ENCODE results near the gene SOX10.

DNA sequence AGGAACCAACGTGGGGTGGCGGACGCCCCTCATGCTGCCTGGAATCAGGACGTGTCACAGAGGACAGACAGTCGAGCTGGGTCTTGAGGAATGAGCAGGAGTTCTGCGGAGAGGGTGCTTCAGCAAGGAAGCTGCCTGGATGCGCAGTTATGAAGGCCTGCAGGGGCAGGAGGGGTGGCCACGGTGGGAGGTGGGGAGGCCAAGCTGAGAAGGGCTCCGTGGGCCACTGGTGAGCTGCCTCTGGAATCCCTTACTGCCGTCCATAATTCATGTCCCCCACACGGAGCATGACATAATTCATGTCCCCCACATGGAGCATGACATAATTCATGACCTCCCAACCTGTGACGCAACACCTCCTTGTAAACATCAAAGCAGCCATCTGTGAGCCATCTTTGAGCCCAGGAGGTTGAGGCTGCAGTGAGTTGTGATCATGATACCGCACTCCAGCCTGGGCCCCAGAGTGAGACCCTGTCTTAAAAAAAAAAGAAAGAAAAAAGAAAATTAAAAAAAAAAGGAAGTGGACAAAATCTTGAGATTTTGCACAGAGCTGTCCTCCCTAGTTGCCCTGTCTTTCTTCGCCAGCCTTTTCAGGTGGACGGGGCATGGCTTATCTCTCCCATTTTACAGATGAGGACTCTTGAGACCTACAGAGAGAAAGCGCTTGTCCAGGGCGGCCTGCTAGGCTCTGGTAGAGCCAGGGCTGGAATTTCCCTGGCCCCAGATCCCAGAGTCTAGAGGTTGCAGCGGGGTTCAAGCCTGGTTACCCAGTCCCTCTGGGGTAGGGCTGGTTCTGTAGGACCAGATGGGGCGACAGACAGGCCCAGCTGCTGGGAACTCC is 48.5 kb upstream of the SOX10 start:
- TF ChIP-seq, protein P1, sequence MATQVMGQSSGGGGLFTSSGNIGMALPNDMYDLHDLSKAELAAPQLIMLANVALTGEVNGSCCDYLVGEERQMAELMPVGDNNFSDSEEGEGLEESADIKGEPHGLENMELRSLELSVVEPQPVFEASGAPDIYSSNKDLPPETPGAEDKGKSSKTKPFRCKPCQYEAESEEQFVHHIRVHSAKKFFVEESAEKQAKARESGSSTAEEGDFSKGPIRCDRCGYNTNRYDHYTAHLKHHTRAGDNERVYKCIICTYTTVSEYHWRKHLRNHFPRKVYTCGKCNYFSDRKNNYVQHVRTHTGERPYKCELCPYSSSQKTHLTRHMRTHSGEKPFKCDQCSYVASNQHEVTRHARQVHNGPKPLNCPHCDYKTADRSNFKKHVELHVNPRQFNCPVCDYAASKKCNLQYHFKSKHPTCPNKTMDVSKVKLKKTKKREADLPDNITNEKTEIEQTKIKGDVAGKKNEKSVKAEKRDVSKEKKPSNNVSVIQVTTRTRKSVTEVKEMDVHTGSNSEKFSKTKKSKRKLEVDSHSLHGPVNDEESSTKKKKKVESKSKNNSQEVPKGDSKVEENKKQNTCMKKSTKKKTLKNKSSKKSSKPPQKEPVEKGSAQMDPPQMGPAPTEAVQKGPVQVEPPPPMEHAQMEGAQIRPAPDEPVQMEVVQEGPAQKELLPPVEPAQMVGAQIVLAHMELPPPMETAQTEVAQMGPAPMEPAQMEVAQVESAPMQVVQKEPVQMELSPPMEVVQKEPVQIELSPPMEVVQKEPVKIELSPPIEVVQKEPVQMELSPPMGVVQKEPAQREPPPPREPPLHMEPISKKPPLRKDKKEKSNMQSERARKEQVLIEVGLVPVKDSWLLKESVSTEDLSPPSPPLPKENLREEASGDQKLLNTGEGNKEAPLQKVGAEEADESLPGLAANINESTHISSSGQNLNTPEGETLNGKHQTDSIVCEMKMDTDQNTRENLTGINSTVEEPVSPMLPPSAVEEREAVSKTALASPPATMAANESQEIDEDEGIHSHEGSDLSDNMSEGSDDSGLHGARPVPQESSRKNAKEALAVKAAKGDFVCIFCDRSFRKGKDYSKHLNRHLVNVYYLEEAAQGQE (IDR thresholded peaks at IDR 0.05; ENCODE audit: insufficient read depth in 1 of 2, low read depth in 2 of 2, low read length in 2 of 2): no peak
- TF ChIP-seq SIN3A (IDR thresholded peaks at IDR 0.05; ENCODE audit: borderline replicate concordance, insufficient read depth, low read length): no peak
- TF ChIP-seq POLR2AphosphoS5 (IDR thresholded peaks at IDR 0.05; ENCODE audit: low read depth, low read length): no peak
- TF ChIP-seq TAF1 (IDR thresholded peaks at IDR 0.05; ENCODE audit: borderline replicate concordance, insufficient read depth, low read length): no peak
- TF ChIP-seq FOXP2 (optimal IDR thresholded peaks at IDR 0.05; ENCODE audit: borderline replicate concordance, extremely low read depth, extremely low read length, insufficient read depth): no peak
